Astrocyte (in vitro differentiated cells and primary cell): ENCODE results near the gene SGCA.

Experiments
- CTCF ChIP-seq: IDR thresholded peaks from 2 replicates; pipeline ENCODE4 v1.5.1; 2011; ENCODE audit warnings: low read depth, mild to moderate bottlenecking, inconsistent platforms, low read length, moderate library complexity; ENCODE audit not compliant: insufficient read depth
- EZH2 ChIP-seq: IDR thresholded peaks from 2 replicates; pipeline ENCODE4 v1.6.1; 2012; ENCODE audit warnings: mild to moderate bottlenecking, low read length, inconsistent platforms; ENCODE audit not compliant: insufficient read depth

GRCh38 chr17:50180111-50180510 is 14.3 kb downstream of the SGCA start:
- TF ChIP-seq CTCF: no peak
- TF ChIP-seq EZH2: no peak
